IPS-NIHi7 (cell line): Measurements from ENCODE around the gene SELENOS.
A peak's percentile ranks its signal among the peaks of the same experiment; 100 is the strongest.

Experiments
- DNase-seq: peaks from one replicate; pipeline ENCODE4 v3.0.0; 2012; ENCODE audit warnings: mixed read lengths; ENCODE audit errors: extremely low spot score

Gene SELENOS

DNA sequence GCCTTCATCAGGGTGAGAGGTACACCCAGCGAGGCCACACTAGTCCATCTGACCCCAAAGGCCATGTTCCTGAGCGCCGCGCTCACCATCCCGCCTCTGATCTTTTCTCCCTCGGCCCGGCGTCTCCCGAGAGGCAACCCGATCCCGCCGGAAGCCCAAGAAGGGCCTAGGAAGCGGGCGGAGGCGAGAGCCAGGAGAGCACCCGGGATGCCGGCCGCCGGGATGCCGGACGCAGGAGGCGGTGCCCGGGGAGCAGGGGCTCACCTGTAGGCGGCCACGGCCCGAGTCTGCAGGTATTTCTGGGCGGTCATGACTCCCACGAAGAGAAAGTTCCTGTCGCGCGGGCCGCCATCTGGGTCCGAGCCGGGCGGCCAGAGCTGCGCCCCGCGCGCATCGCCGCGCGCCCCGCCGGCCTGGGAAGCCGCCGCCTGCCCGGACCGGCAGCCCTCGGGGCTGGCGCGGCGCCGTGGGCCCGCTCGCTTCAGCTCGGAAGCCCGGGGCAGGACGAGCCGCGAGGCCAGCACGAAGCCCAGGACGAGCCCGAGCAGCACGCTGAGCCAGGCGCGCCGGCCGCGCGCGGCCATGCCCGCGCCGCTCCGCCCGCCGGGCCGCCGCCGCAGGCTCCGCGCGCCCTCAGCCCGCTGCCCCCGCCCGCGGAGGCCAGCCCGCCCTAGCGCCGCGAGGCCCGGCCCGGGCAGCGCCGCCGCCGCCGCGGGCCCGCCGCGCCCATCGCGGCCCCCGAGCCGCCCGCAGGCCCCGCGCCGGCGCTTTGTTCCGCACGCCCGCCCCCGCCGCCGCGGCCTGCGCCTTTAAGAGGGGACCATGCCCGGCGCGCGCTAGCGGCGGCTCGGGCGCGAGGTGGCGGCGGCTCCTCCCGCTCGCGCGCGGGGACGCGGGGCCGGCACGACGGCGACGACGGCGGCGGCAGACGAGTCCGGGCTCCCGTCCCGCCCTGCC, 26.1 kb downstream of the SELENOS start:
- DNase-seq, result peak; percentile 53

DNA sequence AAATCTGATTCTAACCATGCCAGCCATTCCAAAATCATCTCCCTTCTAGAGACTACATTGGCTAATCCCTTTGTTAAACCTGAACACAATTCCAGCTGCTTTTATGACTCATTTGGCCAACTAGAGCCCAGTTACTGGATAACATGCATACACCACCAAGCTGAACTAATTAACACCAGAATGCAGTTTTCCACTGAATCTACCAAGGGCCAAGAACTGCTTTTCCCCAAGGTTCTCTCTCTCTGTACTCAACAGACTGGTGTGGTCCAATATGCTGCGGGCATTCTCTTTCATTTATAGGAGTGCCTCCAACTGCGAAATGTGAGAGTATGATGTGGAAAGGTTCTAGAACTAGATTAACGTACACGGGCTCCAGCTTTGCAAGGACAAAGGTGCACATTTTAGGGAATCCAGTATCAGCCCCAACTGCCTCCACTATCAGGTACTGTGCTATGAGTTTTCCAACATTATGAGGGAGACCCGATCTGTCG, 26.9 kb downstream of the SELENOS start:
- no peak for DNase-seq

DNA sequence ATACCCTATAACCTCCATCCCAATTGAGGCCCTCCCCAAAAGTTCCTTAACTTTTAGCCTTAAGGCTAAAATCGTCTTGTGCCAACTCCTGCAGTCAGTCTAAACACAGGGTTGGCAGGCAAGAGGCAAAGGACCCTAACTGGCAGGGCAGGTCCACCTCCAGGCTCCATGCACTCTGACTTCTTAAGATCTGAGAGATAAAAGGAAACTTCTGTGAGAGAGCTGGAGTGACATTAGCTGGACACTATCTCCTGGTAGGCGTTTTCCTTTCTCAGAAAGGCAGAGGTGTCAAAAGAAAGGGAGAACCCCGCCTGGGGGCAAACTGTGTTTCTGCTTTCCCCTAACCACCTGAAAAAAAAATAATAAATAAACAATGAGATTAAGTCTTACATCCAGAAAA, 29.0 kb downstream of the SELENOS start:
- DNase-seq, result no peak

DNA sequence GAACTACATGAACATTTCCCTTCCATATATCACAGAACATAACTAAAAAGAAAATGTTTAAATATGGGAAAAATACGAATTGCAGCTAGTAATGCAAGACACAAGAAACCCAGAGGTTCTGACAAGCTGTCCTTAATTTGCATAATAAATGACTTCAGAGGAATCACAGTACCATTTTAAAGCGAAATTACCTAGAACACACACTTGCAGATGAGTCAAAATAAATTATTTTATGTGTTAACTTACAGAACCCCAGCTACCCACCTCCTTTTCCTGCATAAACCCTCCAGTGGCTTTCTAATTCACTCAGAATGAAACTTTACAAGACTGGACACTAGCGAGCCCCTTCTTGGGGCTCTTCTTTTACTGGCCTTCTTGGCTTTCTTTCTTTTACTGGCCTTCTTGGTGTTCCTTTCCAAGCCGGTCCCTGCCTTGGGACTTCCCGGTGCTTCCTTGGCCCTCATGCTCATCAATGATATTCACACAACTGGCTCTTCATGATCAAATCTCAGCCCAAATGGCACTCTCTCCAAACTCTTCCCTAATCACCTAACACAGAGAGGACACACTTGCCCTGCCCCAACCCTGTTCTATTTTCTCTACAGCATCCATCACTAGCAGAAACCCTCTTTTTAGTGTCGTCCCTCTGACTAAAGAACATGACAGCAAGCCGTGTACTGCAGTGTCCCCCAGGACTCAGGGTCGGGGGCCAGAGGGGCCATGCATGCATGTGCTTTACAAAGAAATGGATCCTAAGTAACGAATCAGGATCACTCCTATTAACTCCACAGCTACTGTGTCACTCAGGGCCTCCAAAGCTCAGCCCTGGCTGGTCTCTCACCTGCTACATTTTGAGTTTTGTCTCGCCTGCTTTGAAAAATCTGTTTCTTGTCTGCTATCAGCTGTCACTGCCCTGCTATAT, 30.2 kb downstream of the SELENOS start:
- DNase-seq, result no peak

DNA sequence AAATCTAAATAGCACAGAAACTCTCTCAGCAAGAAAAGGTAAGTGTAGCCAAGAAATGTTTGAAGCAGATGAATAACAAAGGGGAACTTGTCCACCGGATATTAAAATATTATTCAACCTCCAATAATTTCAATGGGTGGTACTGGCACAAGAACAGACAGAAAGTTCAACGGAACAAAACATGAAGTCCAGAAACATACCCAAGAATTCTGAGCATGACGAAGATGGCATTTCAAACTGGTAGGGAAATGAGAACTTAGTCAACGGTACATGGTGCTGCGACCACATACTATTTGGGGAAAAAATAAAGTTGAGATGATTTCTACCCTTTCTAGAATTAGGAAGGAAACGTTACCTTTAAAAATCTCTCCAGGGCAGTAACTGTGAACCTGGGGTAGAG, 30.9 kb downstream of the SELENOS start:
- DNase-seq, result no peak

DNA sequence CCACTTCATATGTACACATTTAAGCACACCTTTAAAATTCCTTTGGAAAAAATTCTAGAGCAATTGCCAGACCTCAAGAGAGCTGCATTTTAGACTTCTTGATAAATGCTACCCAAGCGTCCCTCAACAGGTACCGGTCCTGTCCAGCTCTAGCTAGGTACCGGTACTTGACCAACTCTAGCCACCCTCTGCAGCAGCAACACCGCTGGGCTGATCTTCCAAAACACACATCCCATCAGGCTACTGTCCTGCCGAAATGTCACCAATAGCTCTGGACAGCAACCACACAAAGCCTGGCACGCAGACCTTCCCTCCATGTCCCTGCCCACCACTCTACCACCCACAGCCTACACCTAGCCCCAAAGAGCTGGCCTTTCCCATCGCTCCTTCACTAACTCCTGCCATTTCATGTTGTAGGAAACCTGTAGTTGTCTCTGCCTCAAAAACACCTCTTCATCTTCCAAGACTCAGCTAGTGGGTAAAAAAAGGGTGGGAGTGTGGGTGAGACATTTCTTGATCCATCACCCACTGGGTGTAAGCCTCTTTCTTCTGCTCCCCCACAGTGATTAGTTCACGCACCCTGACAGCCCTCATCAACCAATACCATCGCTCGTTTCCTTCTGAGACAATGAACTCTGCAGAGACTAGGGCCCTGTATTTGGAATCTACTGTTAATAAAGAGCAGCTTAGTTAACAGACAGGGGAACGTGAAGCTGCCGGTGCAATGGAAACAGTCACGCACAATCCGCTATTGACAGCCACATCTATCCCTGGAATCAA, 32.2 kb downstream of the SELENOS start:
- no peak for DNase-seq

DNA sequence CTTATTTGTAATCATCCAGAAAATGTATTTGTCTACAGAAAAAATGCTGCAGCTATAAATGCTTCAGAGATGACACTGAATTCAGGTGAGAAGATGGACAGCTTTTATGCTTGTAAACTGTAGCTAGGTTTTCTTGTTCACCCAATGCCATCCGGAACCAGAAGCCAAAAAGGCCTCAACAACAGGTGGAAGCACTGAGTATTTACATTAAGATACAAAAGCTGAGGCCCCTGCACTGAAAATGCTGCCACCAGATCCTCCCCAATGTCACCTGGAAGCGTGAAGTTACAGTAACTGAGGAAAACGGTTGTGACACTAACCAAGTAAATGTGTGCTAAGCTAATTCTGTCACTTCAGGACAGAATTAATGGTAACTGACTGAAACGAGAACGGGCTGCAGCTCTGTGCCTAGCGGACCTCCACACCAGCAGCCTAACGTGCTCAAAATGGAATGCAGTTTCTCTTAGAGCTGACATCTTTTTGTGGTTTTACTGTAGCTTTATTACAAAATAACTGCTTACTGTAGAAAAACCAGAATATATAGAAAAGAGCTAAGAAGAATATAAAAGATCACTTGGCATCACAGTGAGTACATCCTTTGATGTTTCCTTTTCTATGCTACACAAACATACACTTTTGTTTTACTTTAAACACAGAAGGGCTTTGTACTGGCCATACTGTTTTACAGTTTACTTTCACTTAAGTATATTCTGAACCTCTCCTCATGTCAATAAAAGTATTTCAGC, 33.1 kb downstream of the SELENOS start:
- DNase-seq, result no peak

DNA sequence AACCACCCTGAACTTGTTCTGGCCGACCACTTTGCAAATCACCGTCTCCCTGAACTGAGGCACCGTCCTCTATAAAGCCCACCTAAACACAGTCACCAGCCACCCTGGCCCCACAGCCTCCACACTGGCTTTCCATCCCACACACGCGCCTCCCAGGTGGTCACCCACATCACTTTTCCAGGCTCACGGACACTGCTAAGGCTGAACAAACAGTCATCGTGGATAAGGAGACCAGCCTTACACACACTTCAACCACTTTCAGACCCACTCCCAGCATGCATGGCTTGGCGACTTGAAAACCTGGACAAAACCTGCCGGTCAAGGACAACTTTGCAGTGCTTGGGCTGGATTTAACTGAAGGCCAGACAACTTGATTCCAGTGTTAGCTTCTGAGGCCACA, 33.9 kb downstream of the SELENOS start:
- no peak for DNase-seq

DNA sequence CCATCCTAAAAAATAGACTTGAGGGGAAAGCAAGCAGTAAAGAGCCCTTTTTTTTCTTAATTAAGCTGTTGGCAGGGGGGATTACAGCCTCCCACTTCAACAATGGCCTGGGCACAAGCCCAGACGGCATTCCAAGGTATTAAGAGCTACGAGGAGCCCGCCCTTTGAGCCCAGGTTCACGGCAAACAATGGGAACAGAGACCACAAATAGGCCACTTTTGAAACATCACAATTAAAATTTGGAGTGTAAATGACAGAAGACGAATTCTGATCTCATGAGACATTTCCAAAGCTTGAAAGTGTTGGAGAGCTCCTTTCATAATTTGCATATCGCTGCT, 34.3 kb downstream of the SELENOS start:
- DNase-seq, result no peak

DNA sequence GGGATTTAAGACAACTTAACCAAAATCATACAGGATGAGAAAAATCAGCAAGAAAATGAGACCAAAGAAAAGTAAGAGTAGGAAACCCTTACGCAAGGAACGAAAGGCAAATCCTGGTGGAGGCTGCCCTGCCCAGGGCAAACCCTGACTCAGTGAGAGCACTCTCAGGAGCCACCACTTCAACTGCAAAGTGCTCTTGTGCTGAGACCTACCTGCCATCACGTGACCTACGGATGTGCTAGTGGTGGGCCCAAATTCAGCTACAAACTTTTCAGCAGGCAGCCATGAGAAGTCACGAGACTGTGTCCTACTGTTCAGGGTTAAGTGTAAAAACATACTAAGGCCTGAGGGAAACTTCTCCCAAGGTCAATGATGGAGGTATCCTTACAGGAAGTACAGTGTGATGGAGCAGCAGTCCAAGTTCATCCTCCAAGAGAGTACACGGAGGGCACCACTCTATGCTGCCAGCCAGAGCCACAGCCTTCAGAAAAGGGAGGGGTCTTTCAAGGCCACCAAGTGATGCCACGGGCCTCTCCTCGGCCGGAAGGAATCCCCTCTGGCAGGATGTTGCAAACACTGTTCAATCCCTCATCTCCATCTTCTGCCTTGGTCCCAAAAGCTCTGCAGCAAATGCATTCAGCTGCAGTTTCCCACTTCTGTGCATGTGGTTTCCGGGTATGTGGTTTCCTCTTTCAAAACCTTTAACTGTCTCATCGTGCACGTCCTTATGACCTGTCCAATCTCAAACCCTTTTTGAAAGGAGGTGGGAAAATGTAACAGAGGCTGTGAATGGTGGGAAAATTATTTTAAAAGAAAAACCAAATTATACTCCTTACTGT, 34.9 kb downstream of the SELENOS start:
- no peak for DNase-seq

DNA sequence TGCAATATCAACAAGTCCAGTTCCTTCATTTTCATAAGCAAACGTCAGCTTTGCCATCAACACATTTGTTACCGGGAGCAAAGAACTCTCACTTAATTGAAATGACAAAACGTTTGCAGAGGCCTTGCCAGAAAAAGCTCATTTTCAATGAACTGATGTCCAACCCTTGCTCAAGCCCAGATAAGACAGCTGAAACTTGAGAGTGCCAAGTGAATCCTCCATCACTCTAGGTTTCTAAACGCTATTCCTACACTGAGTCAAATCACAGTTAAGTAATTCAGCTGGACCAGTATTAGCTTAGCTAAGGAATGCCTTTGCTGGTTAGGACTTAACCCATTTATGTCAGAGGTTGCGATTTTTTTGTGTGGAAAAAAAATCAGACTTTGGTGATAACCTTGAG, 36.9 kb downstream of the SELENOS start:
- no peak for DNase-seq

DNA sequence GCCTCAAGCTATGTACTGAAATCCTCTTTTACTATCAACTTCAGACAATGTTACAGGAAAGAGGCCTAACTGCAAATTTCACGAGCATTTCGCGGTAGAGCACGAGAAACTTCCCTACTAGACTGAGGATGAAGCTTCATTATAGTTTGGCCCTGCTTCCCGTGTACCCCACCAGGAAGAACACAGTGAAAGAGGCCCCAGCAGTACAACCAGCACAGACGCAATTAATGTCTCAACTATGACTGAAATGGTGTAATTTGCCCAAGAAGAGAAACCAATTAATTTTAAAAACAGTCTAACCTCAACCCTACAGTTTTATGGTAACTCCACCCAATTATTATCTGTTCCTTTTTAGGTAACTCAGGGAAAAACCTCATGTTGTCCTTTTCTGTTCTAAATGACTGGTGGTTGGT, 37.6 kb downstream of the SELENOS start:
- no peak for DNase-seq

DNA sequence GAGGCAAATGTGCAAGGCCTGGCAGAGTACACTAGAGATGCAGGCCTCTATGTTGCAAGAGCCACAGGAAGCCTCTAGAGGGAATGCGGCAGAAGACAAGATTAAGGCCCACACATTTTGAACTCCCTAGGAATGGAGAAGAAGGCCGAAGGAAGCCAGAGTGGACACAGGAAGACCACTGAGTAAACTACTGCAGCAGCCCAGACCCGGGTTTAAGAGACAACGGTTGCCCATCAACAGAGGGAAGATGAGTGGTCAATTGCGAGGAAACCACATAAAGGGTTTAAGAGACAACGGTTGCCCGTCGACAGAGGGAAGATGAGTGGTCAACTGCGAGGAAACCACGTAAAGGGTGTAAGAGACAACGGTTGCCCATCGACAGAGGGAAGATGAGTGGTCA, 40.0 kb downstream of the SELENOS start:
- no peak for DNase-seq

DNA sequence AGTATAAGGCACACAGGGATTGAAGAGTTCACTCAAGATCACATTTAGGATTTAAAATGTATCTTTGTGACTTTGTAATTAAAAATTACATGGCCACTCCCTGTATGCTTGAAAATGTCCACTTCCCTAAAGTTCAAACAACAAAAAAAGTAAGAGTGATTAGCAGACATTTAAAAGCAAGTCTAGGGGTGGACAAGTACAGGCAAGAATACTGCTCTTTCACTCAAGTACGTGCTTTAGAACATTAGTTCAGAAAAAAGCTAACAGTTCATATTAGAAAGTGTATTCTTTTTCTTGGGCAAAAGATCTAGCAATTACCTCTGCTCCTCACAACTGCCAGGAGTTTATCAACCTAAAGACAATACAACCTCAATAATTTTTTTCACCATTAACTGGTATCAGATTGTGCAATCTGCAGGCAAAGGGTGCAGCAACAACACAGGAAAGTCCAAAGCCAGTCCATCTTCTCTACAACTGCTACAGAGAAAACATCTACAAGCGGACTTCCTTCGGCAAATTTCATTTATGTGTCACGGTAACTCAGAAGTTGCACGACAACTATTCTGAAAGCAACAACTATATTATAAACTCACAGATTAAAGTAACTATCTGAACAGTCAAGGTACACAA, 43.5 kb downstream of the SELENOS start:
- no peak for DNase-seq

DNA sequence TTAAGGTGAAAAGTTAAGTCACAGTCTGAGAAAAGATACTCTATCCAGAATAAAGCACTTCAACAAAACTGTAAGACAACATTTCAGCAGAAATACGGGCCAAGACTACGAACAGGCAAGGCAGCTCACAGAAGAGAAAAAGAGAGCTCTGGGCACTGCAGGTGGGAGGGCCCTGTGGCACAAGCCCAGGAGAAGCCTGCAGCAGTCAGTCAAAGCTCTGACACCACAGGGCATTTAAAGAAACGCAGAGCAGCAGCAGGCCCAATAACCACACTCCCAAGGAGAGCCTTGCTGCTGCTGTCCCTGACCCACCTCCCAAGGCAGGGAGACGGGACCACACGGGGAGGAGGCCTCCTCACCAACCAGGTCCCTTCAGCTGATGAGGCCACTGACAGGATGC, 44.6 kb downstream of the SELENOS start:
- DNase-seq, result peak; percentile 29

DNA sequence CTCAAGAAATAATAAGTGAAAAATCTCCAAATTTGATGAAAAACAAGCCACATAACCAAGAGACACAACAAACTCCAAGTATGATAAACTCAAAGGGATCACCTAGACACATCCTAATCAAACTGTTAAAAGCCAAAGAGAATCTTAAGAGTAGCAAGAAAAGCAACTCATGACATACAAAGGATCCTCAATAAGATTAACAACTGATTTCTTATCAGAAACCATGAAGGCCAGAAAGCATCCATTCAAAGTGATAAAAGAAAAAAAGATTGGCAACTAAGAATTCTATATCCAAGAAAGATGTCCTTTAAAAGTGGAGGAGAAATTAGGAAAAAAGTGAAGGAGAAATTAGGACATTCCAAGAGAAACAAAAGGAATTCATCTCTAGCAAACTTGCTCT, 49.0 kb downstream of the SELENOS start:
- DNase-seq, result no peak

DNA sequence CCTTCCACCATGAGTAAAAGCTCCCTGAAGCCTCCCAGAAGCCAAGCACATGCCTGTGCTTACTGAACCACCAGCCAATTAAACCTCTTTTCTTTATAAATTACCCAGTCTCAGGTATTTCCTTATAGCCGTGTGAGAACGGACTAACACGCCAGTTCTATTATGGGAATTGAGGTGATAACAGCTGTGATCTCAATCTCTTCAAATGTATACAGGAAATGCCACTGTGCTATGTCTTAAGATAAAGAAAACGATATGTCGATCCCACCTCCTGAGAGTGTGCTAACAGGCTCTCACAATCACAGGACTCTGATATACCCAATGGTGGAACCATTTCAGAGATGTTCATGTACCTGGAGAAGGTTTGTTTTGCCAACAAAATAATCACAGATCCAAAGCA, 51.6 kb downstream of the SELENOS start:
- DNase-seq, result no peak
